SU-DHL-6 (cell line): ENCODE data around the gene IGSF6.

Experiments used
- EZH2phosphoT487 ChIP-seq: fragments of 200-600 bp; sonication (generic), shearing (Covaris generic); conservative IDR thresholded peaks from 2 replicates; pipeline ENCODE4 v1.6.1; 2018; ENCODE audit warnings: mild to moderate bottlenecking, antibody characterized with exemption, low read length, moderate library complexity, mixed read lengths
- TF ChIP-seq, protein P1 (sequence below): fragments of 200-600 bp; sonication (generic); IDR thresholded peaks from one replicate; pipeline ENCODE4 v1.5.1; 2017; ENCODE audit warnings: antibody characterized with exemption, mild to moderate bottlenecking, low read length, moderate library complexity; ENCODE audit not compliant: insufficient read depth, poor library complexity, severe bottlenecking

DNA sequence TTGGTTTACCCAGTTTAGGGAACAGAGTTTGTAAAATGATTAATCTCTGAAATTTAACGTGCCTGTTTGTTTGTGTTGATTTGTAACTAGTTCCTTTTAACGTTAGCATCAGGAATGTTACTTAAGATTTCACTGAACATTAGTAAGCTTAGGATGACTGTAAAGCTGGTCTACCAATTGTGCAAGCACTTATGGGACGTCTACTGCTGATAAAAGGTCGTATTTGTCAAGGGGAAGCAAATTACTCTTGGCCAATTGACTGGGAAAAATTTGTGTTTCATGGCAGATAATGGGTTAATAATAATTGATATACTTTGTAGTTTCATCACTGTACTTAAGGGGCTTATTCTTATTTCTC, 41.2 kb downstream of the IGSF6 start:
- TF ChIP-seq, protein P1, sequence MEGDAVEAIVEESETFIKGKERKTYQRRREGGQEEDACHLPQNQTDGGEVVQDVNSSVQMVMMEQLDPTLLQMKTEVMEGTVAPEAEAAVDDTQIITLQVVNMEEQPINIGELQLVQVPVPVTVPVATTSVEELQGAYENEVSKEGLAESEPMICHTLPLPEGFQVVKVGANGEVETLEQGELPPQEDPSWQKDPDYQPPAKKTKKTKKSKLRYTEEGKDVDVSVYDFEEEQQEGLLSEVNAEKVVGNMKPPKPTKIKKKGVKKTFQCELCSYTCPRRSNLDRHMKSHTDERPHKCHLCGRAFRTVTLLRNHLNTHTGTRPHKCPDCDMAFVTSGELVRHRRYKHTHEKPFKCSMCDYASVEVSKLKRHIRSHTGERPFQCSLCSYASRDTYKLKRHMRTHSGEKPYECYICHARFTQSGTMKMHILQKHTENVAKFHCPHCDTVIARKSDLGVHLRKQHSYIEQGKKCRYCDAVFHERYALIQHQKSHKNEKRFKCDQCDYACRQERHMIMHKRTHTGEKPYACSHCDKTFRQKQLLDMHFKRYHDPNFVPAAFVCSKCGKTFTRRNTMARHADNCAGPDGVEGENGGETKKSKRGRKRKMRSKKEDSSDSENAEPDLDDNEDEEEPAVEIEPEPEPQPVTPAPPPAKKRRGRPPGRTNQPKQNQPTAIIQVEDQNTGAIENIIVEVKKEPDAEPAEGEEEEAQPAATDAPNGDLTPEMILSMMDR: no peak
- no peak for TF ChIP-seq EZH2phosphoT487
